Ovary (tissue), 9 donors: ENCODE data around the gene TRPV4. TPM values are rescaled to one million over a fixed set of nuclear protein-coding genes. Genes with fewer than 3 reads are reported as not detected.

Experiments
- DNase-seq, 5 donors: peaks; one replicate each; pipeline ENCODE4 v3.0.0-alpha.2; 2019 to 2020
- H3K27ac ChIP-seq, 2 donors: fragments of 200-600 bp; one replicate each; pipeline versions ENCODE4 v1.5.1 to v1.8.0; 2019 to 2022
- H3K27me3 ChIP-seq: fragments of 200-600 bp; one replicate; pipeline ENCODE4 v1.8.0; 2022
- H3K36me3 ChIP-seq: fragments of 200-600 bp; sonication (generic); one replicate; pipeline ENCODE4 v1.5.1; 2019
- H3K4me1 ChIP-seq: one replicate; pipeline ENCODE4 v1.8.1; 2013; ENCODE audit warnings: mild to moderate bottlenecking, moderate library complexity; ENCODE audit not compliant: insufficient read depth
- H3K4me3 ChIP-seq: fragments of 200-600 bp; sonication (generic); one replicate; pipeline ENCODE4 v1.5.1; 2017
- H3K9me3 ChIP-seq, 2 donors: fragments of 200-600 bp in 1 of 2; sonication (generic) in 1 of 2; one replicate each; pipeline versions ENCODE4 v1.5.1 to v1.8.1; 2013 to 2019; ENCODE audit warnings: mild to moderate bottlenecking in 1 of 2, moderate library complexity in 1 of 2
- EP300 ChIP-seq: sonication (generic); formaldehyde crosslinking; IDR thresholded peaks from one replicate; pipeline ENCODE4 v1.6.1; 2017; ENCODE audit warnings: antibody characterized with exemption
- POLR2A ChIP-seq: fragments of 450-650 bp; IDR thresholded peaks from one replicate; pipeline ENCODE4 v1.6.1; 2017; ENCODE audit warnings: antibody characterized with exemption, mild to moderate bottlenecking, moderate library complexity
- WGBS, 3 donors: extraction: QIAGEN DNeasy Blood & Tissue Kit in 1 of 3; methylation state at CpG; one replicate each; pipeline versions ENCODE4 v1.1.5 to v1.1.7; 2013 to 2017; 5-methylcytosine and 5-hydroxymethylcytosine counted together
- intact Hi-C, 4 donors: fragments of 100-400 bp; cut with DNase I; formaldehyde crosslinking; loops; one replicate each; pipeline versions ENCODE4 v1.11.0 to v1.15.1; 2022 to 2023
- polyA plus RNA-seq, 2 donors: library from polyadenylated mRNA; stranded (reverse); fragments of 200-250 nt in 1 of 2; fragments of 350-450 nt in 1 of 2; fragmentation: Illumina TruSeq in 1 of 2; extraction: RNeasy Lipid Tissue Mini Kit (QIAGEN cat#74804) in 1 of 2; gene quantifications; one replicate each; pipeline ENCODE4 v1.2.3, GENCODE V29; 2013 to 2014
- total RNA-seq, 7 donors: library from RNA; depleted of rRNA in 2 of 7; stranded (reverse); fragments of >200 nt in 2 of 7; fragmentation: NEBNext Ultra II Directional in 3 of 7; extraction: Animal tissue kit (Norgen Biotek cat#: 25700) in 3 of 7; gene quantifications; one replicate each; pipeline versions ENCODE4 v1.1.0 to v1.2.4, GENCODE V29; 2016 to 2023
- TF ChIP-seq, protein P1 (sequence below), 3 donors: fragments of 450-650 bp in 2 of 3; fragments of 200-600 bp in 1 of 3; IDR thresholded peaks; one replicate each; pipeline versions ENCODE4 v1.5.1 to v1.8.0; 2016 to 2022; ENCODE audit warnings: antibody characterized with exemption in 3 of 3, mild to moderate bottlenecking in 1 of 3
- donor health status: DM: no; HTN: no; CAD: no; lungs with moderate emphysema.
- donor health status: DM: no; HTN: no; CAD: no.
- donor health status: Bipolar disorder and iron deficiency.
- donor health status: DM: yes; HTN: yes; CAD: no.
- donor health status: DM: no; HTN: no; CAD: no.
- donor health status: DM: yes; HTN: yes; CAD: no.

TRPV4 gene
- total and polyA plus RNA-seq, 9 donors, result 0.12 to 2.4 (median 0.49) TPM; not detected in 1

DNA sequence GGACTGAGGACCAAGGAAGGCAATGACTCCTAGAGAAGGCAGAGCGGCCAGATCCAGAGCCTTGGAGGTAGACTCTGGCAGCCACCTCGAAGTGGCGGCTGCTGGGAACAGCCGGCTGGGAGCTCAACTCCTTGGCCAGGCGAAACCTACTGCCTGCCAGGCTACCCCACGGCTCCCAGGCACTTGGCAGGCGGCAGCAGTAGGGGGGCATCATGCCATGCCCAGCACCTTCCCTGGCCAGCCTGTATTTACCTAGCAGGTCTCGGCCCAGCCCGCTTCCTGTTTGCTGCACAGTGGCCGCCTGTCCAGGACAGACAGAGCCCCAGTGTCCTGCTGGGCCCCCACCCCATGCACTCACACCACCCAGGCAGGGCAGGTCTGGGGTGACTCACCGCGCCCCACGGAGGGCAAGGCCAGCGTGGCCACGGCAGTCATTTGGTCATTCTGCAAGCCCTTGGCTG lies 10.2 kb downstream of the TRPV4 start:
- Histone ChIP-seq H3K4me3 (no peak overlapping the region), H3K4me1 (no peaks in the 10 kb centered on the region), H3K9me3 (no peaks in the 10 kb centered on the region), H3K36me3 (no peaks in the 10 kb centered on the region), H3K27me3 (no peaks in the 10 kb centered on the region), H3K27ac (no peak overlapping the region)
- no peak for DNase-seq
- WGBS, 3 donors, result 74 to 80% (median 79%) methylated on average over 14 to 15 of the region's 15 CpGs
- intact Hi-C loops, result no loop called here
- TF ChIP-seq POLR2A (no peak), EP300 (no peak)
- TF ChIP-seq, protein P1, sequence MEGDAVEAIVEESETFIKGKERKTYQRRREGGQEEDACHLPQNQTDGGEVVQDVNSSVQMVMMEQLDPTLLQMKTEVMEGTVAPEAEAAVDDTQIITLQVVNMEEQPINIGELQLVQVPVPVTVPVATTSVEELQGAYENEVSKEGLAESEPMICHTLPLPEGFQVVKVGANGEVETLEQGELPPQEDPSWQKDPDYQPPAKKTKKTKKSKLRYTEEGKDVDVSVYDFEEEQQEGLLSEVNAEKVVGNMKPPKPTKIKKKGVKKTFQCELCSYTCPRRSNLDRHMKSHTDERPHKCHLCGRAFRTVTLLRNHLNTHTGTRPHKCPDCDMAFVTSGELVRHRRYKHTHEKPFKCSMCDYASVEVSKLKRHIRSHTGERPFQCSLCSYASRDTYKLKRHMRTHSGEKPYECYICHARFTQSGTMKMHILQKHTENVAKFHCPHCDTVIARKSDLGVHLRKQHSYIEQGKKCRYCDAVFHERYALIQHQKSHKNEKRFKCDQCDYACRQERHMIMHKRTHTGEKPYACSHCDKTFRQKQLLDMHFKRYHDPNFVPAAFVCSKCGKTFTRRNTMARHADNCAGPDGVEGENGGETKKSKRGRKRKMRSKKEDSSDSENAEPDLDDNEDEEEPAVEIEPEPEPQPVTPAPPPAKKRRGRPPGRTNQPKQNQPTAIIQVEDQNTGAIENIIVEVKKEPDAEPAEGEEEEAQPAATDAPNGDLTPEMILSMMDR (IDR thresholded peaks at IDR 0.05), result no peak

DNA sequence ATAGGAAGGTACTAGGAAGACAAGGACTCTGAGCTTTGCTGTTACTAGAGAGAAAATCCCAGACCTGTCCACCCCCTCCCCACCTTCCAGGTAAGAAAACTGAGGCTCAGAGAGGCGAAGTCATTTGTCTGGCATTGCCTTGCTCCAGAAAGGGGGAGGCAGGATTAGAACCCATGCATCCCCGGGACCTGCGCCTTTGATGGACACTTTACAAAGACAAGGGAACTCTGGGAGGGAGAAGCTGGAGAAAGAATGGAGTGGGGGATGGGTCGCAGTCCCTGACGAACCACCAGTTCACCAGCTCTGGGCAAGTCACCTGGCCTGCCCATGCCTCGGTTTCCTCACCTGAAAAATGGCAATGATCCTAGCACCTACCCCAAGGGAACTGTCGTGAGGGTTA lies 10.8 kb downstream of the TRPV4 start:
- DNase-seq, result no peak
- Histone ChIP-seq H3K27ac (no peak overlapping the region), H3K36me3 (no peaks in the 10 kb centered on the region), H3K27me3 (no peaks in the 10 kb centered on the region), H3K4me1 (no peaks in the 10 kb centered on the region), H3K9me3 (no peaks in the 10 kb centered on the region), H3K4me3 (no peak overlapping the region)
- 77 to 85% (median 82%) methylated on average over 7 of the region's 7 CpGs for WGBS, 3 donors
- TF ChIP-seq POLR2A, result no peak
- TF ChIP-seq EP300, result no peak
- TF ChIP-seq, protein P1 (IDR thresholded peaks at IDR 0.05), result no peak
- intact Hi-C loops, result no loop called here

DNA sequence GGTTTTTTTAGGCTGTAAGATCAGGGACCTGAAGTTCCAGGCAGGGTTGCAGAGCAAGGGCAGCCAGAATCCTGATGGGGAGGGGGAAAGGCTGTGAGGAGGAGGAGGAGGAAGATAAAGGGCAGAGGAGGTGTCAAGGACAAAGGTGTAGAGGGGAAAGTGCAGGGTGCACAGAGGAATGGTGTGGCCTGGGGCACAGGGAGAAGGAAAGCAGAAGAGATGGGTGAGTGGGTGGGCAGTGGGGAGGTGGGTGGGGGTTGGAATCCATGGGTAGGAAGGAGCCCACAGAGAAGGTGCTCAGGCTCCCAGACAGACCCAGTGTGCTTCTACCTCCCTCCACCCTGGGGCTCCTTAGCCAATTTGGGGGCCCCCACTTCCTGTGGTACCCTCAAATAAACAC lies 11.2 kb downstream of the TRPV4 start:
- Histone ChIP-seq H3K27ac (no peak overlapping the region), H3K27me3 (no peaks in the 10 kb centered on the region)

DNA sequence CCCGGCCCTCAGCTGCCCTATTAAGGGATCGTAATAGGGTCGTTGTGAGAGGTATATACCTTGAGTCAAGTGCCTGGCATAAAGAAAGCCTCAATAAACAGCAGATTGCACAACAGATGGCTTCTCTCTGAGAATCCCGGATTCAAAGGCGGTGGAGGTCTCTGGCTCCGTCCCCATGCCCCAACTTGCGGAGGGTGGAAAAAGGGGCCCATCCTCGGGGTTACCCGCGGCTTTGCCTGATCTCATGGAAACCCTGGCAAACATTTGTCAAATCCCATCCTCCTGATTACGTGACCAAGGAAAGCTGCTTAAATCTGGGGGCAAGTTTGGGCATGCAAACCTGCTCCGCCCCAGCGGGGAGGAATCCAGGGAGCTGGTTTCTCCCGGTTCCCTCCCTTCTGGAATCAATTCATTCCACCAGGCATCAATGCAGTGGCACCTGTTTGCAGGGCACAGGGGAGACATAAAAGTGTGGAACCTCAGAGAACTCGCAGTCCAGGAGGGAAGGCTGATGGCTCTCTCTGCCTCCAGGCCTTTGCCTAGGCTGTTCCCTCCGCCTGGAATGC lies 12.3 kb downstream of the TRPV4 start:
- Histone ChIP-seq H3K4me3 (no peak overlapping the region), H3K4me1 (no peaks in the 10 kb centered on the region), H3K9me3 (no peaks in the 10 kb centered on the region), H3K27me3 (no peaks in the 10 kb centered on the region), H3K36me3 (no peaks in the 10 kb centered on the region), H3K27ac (no peak overlapping the region)
- intact Hi-C loops, result no loop called here
- 73 to 84% (median 82%) methylated on average over 16 of the region's 16 CpGs for WGBS, 3 donors
- TF ChIP-seq POLR2A, result no peak
- TF ChIP-seq, protein P1 (IDR thresholded peaks at IDR 0.05), result no peak
- no peak for DNase-seq

More for the DNA sequence above, 11.2 kb downstream of the TRPV4 start:
- TF ChIP-seq POLR2A (no peak), EP300 (no peak)
- TF ChIP-seq, protein P1 (IDR thresholded peaks at IDR 0.05), result no peak
- H3K36me3 ChIP-seq, result no peaks in the 10 kb centered on the region
- intact Hi-C loops, result no loop called here
- H3K9me3 ChIP-seq, result no peaks in the 10 kb centered on the region
- no peak for DNase-seq
- H3K4me3 ChIP-seq, result no peak overlapping the region
- no peaks in the 10 kb centered on the region for H3K4me1 ChIP-seq
